K562 (cell line): Measurements from ENCODE around the gene NDST4.

ENCODE experiments used
- EGR1 ChIP-seq: fragments of 450-650 bp; conservative IDR thresholded peaks from 2 replicates; pipeline ENCODE4 v1.6.1; 2017; ENCODE audit warnings: mild to moderate bottlenecking
- EZH2 ChIP-seq: IDR thresholded peaks from 2 replicates; pipeline ENCODE4 v1.6.1; 2012; ENCODE audit warnings: low read depth, mild to moderate bottlenecking, inconsistent platforms, low read length, borderline replicate concordance
- L3MBTL2 ChIP-seq: fragments of 450-650 bp; IDR thresholded peaks from 2 replicates; pipeline ENCODE4 v1.6.1; 2016; ENCODE audit warnings: mild to moderate bottlenecking, moderate library complexity
- MYBL2 ChIP-seq, 2 experiments: fragments of 450-650 bp in 1 of 2; sonication (generic) in 1 of 2; formaldehyde crosslinking in 1 of 2; IDR thresholded peaks; 2 replicates each; pipeline versions ENCODE4 v1.6.1 to v1.8.1; 2017 to 2022; ENCODE audit warnings: borderline replicate concordance in 1 of 2, inconsistent platforms in 1 of 2, low read depth in 1 of 2, mild to moderate bottlenecking in 1 of 2, missing genetic modification reagents in 1 of 2, moderate library complexity in 1 of 2
- THRB ChIP-seq: fragments of 450-650 bp; formaldehyde crosslinking; conservative IDR thresholded peaks from 2 replicates; pipeline ENCODE4 v1.4.0; 2022; ENCODE audit warnings: mild to moderate bottlenecking, missing genetic modification characterization

- TF ChIP-seq EGR1 (no peak), THRB (CRISPR knock-in tag) (no peak), EZH2 (no peak), L3MBTL2 (no peak), MYBL2 (IDR thresholded peaks at IDR 0.05; ENCODE audit: low read depth) (no peak), MYBL2 (CRISPR knock-in tag; IDR thresholded peaks at IDR 0.05; ENCODE audit: borderline replicate concordance) (no peak)
Observed at GRCh38 chr4:114783215-114783595, 330.2 kb downstream of the NDST4 start.
